GM19438 (cell line): Measurements from ENCODE around the gene NARS2.
"Not testable (repeated sequence)": the region's sequence is repeated elsewhere in the genome, so short reads cannot be mapped to it uniquely, and the experiment has no call there.

Experiments
- ATAC-seq: cut with Tn5 transposase; IDR thresholded peaks from one replicate; pipeline ENCODE4 v1.9.1; 2021; ENCODE audit warnings: low read depth; ENCODE audit not compliant: unreplicated experiment

Gene NARS2

GRCh38 chr11:78574386-78575381, at the start of gene NARS2:
NARS2 (minus strand) TSS chr11:78574864; CDS start chr11:78574488, 376 bp downstream.
- peak; percentile 97 for ATAC-seq

GRCh38 chr11:78622666-78623065, 48.0 kb upstream of the NARS2 start:
- no peak for ATAC-seq

GRCh38 chr11:78620159-78620558, 45.5 kb upstream of the NARS2 start:
- ATAC-seq: no peak

- no peak for ATAC-seq
Measured at GRCh38 chr11:78615724-78616123, 41.1 kb upstream of the NARS2 start.

GRCh38 chr11:78613378-78613813, 38.7 kb upstream of the NARS2 start:
- ATAC-seq: no peak

- no peak for ATAC-seq
Measured at GRCh38 chr11:78612721-78613377, 38.2 kb upstream of the NARS2 start.

GRCh38 chr11:78609321-78609720, 34.7 kb upstream of the NARS2 start:
- ATAC-seq: not testable (repeated sequence)

- no peak for ATAC-seq
Measured at GRCh38 chr11:78607696-78608095, 33.0 kb upstream of the NARS2 start.

GRCh38 chr11:78606667-78607066, 32.0 kb upstream of the NARS2 start:
- ATAC-seq: no peak

- ATAC-seq: no peak
Measured at GRCh38 chr11:78605296-78605695, 30.6 kb upstream of the NARS2 start.

GRCh38 chr11:78603792-78604191, 29.1 kb upstream of the NARS2 start:
- ATAC-seq: no peak

GRCh38 chr11:78602771-78603170, 28.1 kb upstream of the NARS2 start:
- ATAC-seq: not testable (repeated sequence)

- ATAC-seq: not testable (repeated sequence)
Measured at GRCh38 chr11:78601066-78601465, 26.4 kb upstream of the NARS2 start.

GRCh38 chr11:78597579-78597978, 22.9 kb upstream of the NARS2 start:
- ATAC-seq: not testable (repeated sequence)

- ATAC-seq: no peak
Measured at GRCh38 chr11:78595436-78596130, 20.9 kb upstream of the NARS2 start.

GRCh38 chr11:78594814-78595213, 20.1 kb upstream of the NARS2 start:
- no peak for ATAC-seq

GRCh38 chr11:78588517-78588916, 13.9 kb upstream of the NARS2 start:
- no peak for ATAC-seq

- ATAC-seq: no peak
Measured at GRCh38 chr11:78587446-78587845, 12.8 kb upstream of the NARS2 start.

- no peak for ATAC-seq
Measured at GRCh38 chr11:78586452-78587046, 11.9 kb upstream of the NARS2 start.

- no peak for ATAC-seq
Measured at GRCh38 chr11:78583889-78584288, 9.2 kb upstream of the NARS2 start.

- ATAC-seq: no peak
Measured at GRCh38 chr11:78577495-78577894, 2.8 kb upstream of the NARS2 start.
